Measurements from ENCODE around the gene BTF3L4. TPM values are rescaled to one million over a fixed set of nuclear protein-coding genes. Genes with fewer than 3 reads are reported as not detected.
"Not testable (repeated sequence)": the region's sequence is repeated elsewhere in the genome, so short reads cannot be mapped to it uniquely, and the experiment has no call there.

Gene BTF3L4
- total RNA-seq, 1 donor from 2014 or later: 74.0 TPM

DNA sequence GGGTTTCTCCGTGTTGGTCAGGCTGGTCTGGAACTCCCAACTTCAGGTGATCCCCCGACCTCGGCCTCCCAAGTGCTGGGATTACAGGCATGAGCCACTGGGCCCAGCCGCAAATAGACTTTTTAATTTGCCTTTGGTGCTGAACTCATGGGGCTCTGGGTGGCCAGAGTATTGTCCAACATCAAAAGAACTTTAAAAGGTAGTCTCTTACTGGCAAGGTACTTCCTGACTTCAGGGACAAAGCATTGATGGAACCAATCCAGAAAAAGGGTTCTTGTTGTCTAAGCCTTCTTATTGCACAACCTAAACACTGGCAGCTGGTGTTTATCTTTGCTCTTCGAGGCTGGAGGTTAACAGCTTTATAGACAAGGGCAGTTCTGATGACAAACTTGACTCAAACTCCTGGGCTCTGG, 18.7 kb upstream of the BTF3L4 start:
- no peak for DNase-seq (ENCODE audit: low spot score in 2 of 2, unreplicated experiment in 2 of 2)
- Mint-ChIP-seq H3K27ac (no peak overlapping the region), H3K4me3 (no peak overlapping the region), H3K9me3 (no peaks in the 10 kb centered on the region), H3K36me3 (peaks cover 19% of the 10 kb centered on the region), H3K4me1 (peaks cover 11% of the 10 kb centered on the region), H3K27me3 (ENCODE audit: low read depth) (no peaks in the 10 kb centered on the region)
- TF ChIP-seq, protein P1, sequence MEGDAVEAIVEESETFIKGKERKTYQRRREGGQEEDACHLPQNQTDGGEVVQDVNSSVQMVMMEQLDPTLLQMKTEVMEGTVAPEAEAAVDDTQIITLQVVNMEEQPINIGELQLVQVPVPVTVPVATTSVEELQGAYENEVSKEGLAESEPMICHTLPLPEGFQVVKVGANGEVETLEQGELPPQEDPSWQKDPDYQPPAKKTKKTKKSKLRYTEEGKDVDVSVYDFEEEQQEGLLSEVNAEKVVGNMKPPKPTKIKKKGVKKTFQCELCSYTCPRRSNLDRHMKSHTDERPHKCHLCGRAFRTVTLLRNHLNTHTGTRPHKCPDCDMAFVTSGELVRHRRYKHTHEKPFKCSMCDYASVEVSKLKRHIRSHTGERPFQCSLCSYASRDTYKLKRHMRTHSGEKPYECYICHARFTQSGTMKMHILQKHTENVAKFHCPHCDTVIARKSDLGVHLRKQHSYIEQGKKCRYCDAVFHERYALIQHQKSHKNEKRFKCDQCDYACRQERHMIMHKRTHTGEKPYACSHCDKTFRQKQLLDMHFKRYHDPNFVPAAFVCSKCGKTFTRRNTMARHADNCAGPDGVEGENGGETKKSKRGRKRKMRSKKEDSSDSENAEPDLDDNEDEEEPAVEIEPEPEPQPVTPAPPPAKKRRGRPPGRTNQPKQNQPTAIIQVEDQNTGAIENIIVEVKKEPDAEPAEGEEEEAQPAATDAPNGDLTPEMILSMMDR (IDR thresholded peaks at IDR 0.05; ENCODE audit: unreplicated experiment): no peak

DNA sequence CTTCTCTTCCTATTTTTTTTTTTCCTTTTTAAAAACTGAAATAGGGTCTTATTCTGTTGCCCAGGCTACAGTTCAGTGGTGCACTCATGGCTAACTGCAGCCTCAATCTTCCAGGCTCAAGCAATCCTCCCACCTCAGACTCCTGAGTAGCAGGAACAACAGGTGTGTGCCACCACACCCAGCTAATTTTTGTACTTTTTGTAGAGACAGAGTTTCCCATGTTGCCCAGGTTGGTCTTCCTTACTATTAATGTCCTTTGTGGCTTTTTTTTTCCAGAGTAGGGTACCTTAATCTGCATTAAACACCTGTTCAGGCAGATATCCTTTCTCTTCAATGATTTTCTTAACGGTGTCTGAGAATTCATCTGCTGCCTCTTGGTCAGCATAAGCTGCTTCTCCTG, 18.2 kb upstream of the BTF3L4 start:
- no peak overlapping the region for H3K27ac Mint-ChIP-seq
- peaks cover 6% of the 10 kb centered on the region for H3K4me1 Mint-ChIP-seq
- DNase-seq (ENCODE audit: low spot score in 2 of 2, unreplicated experiment in 2 of 2): no peak
- H3K27me3 Mint-ChIP-seq (ENCODE audit: low read depth): no peaks in the 10 kb centered on the region
- H3K4me3 Mint-ChIP-seq: no peak overlapping the region
- no peaks in the 10 kb centered on the region for H3K9me3 Mint-ChIP-seq
- TF ChIP-seq, protein P1 (IDR thresholded peaks at IDR 0.05; ENCODE audit: unreplicated experiment): no peak
- peaks cover 19% of the 10 kb centered on the region for H3K36me3 Mint-ChIP-seq

DNA sequence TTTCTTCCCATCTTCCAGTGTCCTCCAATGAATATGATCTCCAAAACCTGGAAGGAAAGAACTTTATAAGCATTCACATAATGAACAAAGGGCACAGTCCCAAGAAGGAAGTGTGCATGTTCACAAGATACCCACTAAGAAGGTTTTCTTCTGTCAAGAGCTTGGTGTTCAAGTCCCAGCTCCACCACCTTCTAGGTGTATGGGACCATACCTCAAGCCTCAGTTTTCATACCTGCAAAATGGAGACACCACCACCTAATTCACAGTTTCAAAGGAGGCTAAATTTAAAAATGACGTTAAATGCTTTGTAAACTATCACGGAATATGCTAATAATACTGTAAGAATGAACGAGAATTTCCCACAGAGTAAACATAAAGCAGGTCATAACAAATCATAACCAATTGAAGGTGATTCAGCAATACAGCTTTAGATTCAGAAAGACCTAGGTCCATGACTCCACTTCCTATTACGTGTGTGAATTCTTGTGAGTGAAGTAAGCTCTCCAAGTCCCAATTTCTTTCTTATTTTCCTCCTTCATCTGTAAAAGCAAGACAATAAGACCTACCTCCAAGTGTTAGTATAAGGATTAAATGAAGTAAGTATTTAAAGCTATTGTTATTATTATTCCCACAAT, 14.4 kb upstream of the BTF3L4 start:
- DNase-seq (ENCODE audit: low spot score in 2 of 2, unreplicated experiment in 2 of 2): no peak
- Mint-ChIP-seq H3K9me3 (peaks cover 3% of the 10 kb centered on the region), H3K27me3 (ENCODE audit: low read depth) (no peaks in the 10 kb centered on the region), H3K27ac (no peak overlapping the region), H3K4me1 (no peaks in the 10 kb centered on the region), H3K36me3 (peaks cover 23% of the 10 kb centered on the region), H3K4me3 (no peak overlapping the region)
- TF ChIP-seq, protein P1 (IDR thresholded peaks at IDR 0.05; ENCODE audit: unreplicated experiment): no peak

DNA sequence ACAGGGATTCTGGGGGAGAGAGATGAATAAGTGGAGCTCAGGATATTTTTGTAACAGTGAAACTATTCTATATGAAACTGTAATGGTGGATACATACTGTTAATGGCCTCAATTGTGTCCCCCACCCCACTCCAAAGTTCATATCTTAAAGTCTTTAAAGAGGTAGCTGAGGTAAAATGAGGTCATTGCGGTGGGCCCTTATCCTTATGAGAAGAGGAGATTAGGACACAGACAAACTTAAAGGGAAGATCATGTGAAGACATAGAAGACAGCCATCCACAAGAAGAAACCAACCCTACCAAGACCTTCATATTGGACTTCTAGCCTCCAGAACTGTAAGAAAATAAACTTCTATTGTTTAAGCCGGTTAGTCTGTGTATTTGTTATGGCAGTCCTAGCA, 10.9 kb upstream of the BTF3L4 start:
- DNase-seq (ENCODE audit: low spot score in 2 of 2, unreplicated experiment in 2 of 2): no peak
- no peak overlapping the region for H3K4me3 Mint-ChIP-seq
- peaks cover 20% of the 10 kb centered on the region for H3K36me3 Mint-ChIP-seq
- no peak overlapping the region for H3K27ac Mint-ChIP-seq
- H3K27me3 Mint-ChIP-seq (ENCODE audit: low read depth): no peaks in the 10 kb centered on the region
- peaks cover 3% of the 10 kb centered on the region for H3K9me3 Mint-ChIP-seq
- H3K4me1 Mint-ChIP-seq: no peaks in the 10 kb centered on the region
- TF ChIP-seq, protein P1 (IDR thresholded peaks at IDR 0.05; ENCODE audit: unreplicated experiment): no peak

DNA sequence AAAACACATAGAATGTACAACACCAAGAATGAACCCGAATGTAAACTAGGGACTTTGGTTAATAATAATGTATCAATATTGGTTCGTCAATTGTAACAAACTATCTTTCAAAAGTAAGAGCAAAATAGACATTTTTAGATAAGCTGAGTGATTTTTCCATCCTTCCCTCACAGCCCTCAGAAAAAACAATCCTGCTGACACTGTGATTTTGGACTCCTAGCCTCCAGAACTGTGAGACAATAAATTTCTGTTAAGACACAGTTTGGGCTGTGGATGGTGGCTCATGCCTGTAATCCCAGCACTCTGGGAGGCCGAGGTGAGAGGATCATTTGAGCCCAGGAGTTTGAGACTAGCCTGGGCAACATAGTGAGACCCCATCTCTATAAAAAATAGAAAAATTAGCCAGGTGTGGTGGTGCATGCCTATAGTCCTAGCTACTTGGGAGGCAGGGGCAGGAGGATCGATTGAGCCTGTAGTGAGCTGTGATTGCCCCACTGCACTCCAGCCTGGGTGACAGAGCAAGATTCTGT, 10.4 kb upstream of the BTF3L4 start:
- H3K27me3 Mint-ChIP-seq (ENCODE audit: low read depth); H3K4me1 Mint-ChIP-seq; DNase-seq (ENCODE audit: low spot score in 2 of 2, unreplicated experiment in 2 of 2); H3K4me3 Mint-ChIP-seq; H3K9me3 Mint-ChIP-seq; H3K27ac Mint-ChIP-seq: not testable (repeated sequence)
- peaks cover 19% of the 10 kb centered on the region for H3K36me3 Mint-ChIP-seq

DNA sequence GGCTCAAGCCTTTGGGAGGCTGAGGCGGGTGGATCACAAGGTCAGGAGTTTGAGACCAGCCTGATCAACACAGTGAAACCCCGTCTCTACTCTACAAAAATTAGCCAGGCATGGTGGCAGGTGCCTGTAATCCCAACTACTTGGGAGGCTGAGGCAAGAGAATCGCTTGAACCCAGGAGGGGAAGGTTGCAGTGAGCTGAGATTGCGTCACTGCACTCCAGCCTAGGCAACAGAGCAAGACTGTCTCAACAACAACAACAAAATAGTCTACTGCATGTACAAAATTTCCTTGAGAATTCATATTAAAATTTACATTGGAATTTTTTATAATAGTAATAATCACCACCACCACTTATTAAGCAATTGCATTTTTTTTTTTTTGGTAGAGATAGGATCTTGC, 6.8 kb upstream of the BTF3L4 start:
- H3K9me3 Mint-ChIP-seq; H3K4me3 Mint-ChIP-seq; H3K27me3 Mint-ChIP-seq (ENCODE audit: low read depth); H3K27ac Mint-ChIP-seq; DNase-seq (ENCODE audit: low spot score in 2 of 2, unreplicated experiment in 2 of 2): not testable (repeated sequence)
- Mint-ChIP-seq H3K36me3 (peaks cover 21% of the 10 kb centered on the region), H3K4me1 (peaks cover 13% of the 10 kb centered on the region)
